GM18951 (cell line): Measurements from ENCODE around the gene GRIK3.
"Not testable (repeated sequence)": the region's sequence is repeated elsewhere in the genome, so short reads cannot be mapped to it uniquely, and the experiment has no call there.

Experiments
- POLR2A ChIP-seq: IDR thresholded peaks from 4 replicates; pipeline ENCODE4 v1.6.1; 2011; ENCODE audit warnings: mild to moderate bottlenecking; ENCODE audit not compliant: insufficient read length, insufficient read depth; ENCODE audit errors: extremely low read depth
- in situ Hi-C: fragments of 300-500 bp; cut with MboI; formaldehyde crosslinking; loops from one replicate; pipeline ENCODE4 v1.12.0; 2022; ENCODE audit warnings: low sequenced_read_pairs, mixed read lengths, inconsistent platforms; ENCODE audit not compliant: unreplicated experiment

The GRIK3 gene

DNA sequence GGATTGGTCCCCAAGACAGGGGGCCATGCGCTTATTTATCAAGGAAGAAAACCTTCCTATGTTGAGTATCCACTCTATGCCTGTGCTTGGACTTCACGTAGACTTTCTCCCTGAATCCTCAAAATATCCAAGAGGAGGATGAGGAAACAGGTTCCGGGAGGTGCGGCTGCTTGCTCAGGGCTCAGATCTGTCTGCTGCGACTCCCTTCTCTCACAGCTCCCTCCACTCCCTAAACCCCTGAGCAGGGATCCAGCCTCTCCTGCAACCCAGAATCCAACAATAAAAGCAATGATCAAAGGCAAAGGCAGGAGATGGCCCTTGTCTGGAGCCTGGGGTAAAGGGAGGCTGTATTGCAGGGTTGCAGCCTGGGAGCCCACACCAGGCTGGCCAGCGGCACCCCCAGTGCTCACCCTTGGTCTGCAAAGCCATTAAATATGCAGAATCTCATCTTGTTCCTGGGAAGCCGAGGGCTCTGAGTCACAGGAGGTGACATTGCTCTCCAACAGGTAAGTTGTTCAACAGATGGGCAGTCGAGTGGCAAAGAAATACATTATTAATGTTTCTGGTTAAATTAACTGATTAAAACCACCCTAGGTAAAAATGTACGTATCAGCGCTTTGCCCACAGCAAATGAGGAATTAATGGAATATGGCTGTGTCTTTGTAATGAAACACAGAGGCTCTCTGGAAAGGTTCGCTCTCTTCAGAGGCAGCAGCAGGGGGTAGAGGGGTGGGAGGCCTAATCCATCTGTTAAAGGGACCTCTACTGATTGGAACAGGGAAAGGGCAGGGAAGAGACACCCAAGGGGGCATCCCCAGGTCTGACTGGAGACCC, 111.5 kb downstream of the GRIK3 start:
- in situ Hi-C loops = no loop called here

DNA sequence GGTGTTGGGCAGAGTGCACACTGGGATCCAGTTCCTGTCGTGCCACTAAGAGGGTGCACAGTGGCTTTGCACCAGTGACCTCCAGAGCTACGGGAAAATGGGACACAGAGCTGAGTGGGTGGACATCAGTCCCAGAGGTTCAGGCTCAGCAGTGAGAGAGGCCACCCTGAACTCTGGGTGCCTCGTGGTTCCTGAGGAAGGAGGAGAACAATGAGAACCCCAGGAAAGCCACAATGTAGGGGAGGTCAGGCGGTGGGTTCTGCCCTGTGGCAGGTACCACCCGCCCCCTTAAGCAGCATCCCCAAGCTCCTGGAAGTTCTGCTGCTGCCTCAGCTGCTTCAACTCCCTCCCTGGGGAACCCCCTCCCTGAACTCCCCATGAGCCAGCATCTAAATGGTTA, 112.2 kb downstream of the GRIK3 start:
- in situ Hi-C loops = no loop called here
- no peak for TF ChIP-seq POLR2A

More for the DNA sequence above, 111.5 kb downstream of the GRIK3 start:
- TF ChIP-seq POLR2A = no peak

DNA sequence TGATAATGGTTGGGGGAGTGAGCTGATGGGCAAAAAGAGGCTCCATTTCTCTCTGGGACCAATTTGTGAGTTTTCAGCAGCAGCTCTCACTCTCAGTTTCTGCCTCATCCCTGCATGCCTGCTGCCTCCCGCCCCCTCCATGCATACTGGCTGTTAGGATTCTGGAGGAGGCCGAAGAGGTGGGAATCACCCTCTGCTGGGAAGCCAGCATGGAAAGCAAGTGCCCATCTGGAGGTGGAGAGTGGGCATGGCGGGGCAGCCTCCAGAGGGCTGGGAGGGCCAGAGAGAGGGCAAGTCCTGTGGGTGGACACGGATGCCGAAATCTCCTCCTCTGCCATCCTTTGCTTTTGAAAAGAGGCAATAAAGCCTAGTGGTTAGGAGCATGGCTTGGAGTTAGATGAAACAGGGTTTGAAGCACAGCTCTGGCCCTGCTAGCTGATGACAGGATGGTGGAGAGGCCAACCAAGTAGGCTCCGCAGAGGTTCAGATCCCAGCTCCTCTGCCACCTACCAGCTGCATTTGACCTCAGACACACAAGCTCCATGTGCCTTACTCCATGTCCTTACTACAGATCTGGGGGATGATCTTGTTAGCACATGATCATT, 113.4 kb downstream of the GRIK3 start:
- in situ Hi-C loops = no loop called here
- TF ChIP-seq POLR2A = no peak

DNA sequence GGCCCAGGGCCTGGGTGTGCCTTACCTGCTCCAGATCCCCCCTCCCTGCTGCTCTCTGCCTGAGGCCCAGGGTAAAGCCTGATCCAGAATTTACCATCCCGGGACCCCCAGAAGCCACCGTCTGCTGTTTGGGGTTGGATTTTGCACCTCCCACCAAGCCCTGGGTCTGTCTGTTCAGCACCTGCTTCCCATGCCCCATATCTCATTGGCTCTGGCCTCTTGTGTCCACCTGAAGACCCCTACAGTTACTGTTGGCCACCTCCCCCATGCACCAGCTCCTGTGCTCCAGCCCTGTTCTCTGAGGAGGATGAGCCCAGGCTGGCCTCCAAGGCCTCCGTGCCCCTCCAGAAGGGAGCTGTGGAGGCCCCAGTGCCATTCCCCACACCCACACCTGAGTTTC, 113.9 kb downstream of the GRIK3 start:
- in situ Hi-C loops = no loop called here
- no peak for TF ChIP-seq POLR2A

DNA sequence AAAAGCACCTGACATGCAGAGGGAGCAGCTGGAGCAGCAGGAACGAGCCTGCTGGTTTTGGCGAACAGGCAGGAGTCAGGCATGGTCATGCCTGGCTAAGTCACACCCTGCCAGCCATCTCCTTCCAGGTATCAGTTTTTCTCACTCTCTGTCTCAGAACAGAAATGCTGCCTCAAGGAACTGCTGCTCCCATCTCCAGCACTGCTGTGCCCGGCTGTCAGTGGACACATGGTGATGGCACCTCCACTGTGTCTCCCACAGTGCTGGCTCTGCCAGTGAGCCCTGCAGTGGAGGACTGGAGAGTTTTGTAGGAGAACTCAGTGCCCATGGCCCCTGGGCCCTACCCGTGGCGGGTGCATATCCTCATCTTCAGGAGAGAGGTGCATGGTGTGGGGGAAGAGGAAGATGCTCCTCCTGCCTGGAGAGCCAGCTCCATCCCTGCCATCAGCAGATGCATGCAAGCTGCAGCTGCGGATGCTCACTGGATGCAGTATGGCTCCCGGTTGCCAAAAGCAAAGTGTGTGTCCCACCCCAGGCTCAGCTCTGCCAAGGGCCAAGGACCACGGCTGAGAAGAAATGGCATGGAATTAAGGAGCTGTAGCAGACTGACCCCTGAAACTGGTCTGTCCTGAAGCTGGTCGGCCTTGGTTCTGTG, 114.7 kb downstream of the GRIK3 start:
- TF ChIP-seq POLR2A = no peak
- in situ Hi-C loops = no loop called here

DNA sequence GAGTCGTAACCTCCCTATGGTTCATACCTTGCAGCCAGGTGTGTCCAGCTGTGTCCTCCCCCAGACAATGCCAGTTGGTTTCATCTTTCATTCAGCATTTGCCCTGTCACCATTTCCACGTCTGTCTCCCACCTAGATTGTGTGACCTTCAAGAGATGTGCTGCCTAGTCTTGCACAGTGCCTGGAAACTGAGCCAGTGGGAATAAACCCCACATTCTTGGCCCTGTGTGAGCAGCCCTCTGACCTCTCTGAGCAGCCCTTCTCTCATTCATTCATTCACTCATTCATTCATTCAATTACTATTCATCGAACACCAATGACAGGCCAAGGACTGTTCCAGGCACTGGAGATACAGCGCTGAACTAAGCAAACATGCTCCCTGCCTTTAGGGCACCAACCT, 115.7 kb downstream of the GRIK3 start:
- in situ Hi-C loops = no loop called here
- TF ChIP-seq POLR2A = no peak

DNA sequence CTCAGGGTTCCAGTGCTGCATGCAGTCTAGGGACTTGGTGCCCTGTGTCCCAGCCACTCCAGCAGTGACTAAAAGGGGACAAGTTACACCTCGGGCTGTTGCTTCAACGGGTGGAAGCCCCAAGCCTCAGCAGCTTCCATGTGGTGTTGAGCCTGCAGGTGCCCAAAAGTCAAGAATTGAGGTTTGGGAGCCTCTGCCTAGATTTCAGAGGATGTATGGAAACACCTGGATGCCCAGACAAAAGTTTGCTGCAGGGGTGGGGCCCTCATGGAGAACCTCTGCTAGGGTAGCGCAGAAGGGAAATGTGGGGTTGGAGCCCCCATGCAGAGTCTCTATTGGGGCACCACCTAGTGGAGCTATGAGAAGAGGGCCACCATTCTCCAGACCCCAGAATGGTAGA, 117.8 kb downstream of the GRIK3 start:
- in situ Hi-C loops = not testable (repeated sequence)

DNA sequence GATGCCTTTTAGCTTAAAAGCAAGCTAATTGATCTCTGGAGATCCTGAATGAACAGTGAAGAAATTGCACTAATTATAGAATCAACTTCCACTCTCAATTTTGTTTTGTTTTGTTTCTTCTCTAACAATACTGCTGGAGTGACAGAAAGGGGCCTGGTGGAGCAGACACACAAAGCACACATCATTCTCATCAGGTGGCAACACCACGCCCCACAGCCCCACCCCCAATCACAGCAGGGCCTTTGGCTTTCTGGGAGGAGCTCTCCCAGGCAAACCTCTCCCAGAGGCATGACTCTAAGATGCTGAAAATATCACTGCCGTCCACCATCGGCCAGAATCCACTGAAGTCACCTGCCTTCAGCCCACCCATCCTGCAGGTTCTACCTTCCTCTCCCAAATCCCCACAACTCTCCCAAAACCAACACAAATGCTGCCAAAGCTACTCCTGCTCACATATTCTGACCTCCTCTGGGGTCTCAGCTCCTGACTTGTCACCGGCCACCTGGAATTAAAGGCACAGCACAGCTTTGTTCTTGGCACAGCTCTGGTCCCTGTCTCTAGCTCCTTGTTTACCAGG, 120.7 kb downstream of the GRIK3 start:
- no peak for TF ChIP-seq POLR2A
- in situ Hi-C loops = no loop called here

DNA sequence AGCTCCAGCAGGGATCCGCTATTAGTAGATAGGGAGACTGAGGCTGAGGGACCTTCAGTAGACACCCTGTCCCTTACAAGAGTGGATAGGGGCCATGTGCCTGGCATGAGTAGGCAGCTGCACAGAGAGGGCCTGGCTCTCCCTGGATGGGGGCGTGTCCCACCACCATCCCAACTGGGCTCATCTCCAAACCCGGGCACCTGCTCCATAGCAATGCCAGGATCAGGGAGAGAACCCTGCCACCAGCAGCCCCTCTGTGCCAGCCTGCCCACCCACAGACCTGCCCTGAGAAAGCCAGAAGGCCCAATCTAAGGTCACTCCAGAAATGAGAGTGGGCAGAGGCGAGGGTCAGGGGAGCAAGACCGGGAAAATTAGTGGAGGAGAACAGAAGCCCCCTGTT, 121.3 kb downstream of the GRIK3 start:
- TF ChIP-seq POLR2A = no peak
- in situ Hi-C loops = no loop called here

DNA sequence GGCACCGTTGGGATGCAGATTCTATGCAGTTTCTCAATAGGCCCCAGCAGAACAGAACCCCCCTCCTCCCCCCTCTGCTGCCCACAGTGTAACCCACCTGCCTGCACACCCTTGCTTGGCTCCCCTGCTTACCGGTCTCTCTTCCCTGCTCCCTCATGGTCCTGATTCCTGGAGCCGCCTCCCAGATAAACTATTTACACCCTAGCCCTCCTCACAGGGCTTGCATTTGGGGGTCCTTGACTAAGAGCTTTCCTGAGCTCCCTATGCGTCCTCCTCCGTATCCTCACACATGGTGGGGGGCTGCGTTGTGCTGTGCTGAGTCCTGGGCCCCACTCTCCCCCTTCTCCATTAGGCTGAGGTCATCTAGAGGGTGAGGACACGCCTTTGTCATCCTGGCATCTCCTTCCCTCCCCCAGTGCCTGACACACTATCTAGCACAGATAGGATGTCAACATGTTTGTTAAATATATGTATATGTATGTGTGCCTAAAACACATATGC, 121.9 kb downstream of the GRIK3 start:
- TF ChIP-seq POLR2A = no peak
- in situ Hi-C loops = no loop called here

DNA sequence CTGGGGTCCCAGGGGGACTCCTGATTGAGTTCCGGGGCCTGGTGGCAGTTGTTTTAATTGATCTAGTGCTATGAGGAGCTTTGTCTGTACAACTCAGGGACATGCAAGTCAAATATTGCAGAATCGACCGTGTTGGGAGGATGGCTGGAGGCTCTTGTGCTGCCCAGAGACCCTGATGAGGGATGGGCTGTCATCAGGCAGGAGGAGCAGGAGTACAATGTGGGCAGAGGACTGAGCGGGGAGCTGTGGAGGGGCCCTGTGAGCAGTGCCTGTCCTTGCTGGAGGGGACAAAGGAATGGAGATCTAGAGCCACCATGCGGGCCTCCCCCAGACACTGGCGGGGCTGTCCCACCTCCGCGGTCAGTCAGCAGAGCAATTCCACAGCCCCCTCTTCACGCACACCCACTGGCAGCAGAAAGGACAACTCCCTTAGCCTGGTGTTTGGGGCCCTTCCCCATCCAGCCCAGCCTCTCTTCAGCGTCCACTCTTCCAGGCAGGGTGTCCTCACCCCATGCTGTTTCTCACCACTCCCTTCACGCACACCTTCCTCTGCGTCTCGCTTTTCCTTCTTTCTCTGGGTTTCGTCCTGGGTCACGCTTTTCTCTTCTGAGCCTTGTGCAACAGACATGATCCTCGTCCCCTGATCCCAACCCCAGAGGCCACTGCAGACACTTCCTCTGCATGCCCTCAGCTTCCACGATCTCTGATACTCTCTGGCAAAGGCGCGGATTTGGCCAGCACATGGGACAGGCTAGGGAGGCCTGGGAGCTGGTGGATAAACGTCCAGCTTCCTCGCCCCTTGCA, 122.6 kb downstream of the GRIK3 start:
- in situ Hi-C loops = no loop called here

DNA sequence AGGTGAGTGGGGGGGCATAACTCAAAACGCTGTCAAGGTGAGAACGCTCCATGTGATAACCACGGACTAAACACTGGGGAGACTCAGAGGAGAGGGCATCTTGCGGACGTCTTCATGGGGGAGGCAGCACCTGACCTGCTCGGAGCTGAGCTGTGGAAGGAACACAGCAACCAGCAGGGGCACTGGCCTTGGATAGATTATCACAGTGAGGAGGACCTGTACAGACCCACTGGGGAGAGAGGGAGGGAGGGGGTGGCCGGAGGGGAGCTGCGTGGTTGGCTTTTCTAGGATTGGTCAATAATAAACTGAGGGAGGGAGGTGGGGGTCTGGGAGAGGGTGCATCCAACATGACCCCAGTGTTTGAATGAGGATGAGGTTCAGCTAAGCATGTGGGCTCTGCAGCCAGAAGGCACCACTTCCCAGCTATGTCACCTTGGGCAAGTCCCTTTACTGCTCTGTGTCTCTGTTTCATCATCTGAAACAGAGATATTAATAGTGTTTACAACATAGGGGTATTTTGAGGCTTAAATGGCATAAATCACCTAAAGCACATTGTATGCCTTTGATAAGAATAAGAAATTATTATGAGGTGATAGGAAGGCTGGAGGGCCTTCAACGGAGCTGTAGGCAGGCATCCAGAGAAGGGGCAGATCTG, 123.3 kb downstream of the GRIK3 start:
- no peak for TF ChIP-seq POLR2A
- in situ Hi-C loops = no loop called here

More for the DNA sequence above, 122.6 kb downstream of the GRIK3 start:
- TF ChIP-seq POLR2A = no peak
